Osteocyte (in vitro differentiated cells): Measurements from ENCODE around the gene NHSL1. TPM values are rescaled to one million over a fixed set of nuclear protein-coding genes. Genes with fewer than 3 reads are reported as not detected.

Source experiments
- DNase-seq: peaks from one replicate; pipeline ENCODE4 v3.0.0; 2021; ENCODE audit warnings: mixed read lengths; ENCODE audit not compliant: unreplicated experiment; ENCODE audit errors: extremely low spot score
- H3K27ac Mint-ChIP-seq: one replicate; pipeline ENCODE4 v1.8.0; 2021; ENCODE audit warnings: mild to moderate bottlenecking, mixed read lengths; ENCODE audit not compliant: unreplicated experiment
- H3K27me3 Mint-ChIP-seq: one replicate; pipeline ENCODE4 v1.8.0; 2021; ENCODE audit warnings: mixed read lengths; ENCODE audit not compliant: unreplicated experiment
- H3K36me3 Mint-ChIP-seq: one replicate; pipeline ENCODE4 v1.8.0; 2021; ENCODE audit warnings: mixed read lengths; ENCODE audit not compliant: unreplicated experiment
- H3K4me1 Mint-ChIP-seq: one replicate; pipeline ENCODE4 v1.8.0; 2021; ENCODE audit warnings: mixed read lengths; ENCODE audit not compliant: unreplicated experiment
- H3K4me3 Mint-ChIP-seq: one replicate; pipeline ENCODE4 v1.8.0; 2021; ENCODE audit warnings: mild to moderate bottlenecking, moderate library complexity, mixed read lengths; ENCODE audit not compliant: unreplicated experiment
- H3K9me3 Mint-ChIP-seq: one replicate; pipeline ENCODE4 v1.8.0; 2021; ENCODE audit warnings: mixed read lengths; ENCODE audit not compliant: unreplicated experiment
- CTCF ChIP-seq: fragments of 200-600 bp; sonication (generic); IDR thresholded peaks from 2 replicates; pipeline ENCODE4 v1.5.0; 2021; ENCODE audit warnings: antibody characterized with exemption, mild to moderate bottlenecking, moderate library complexity
- total RNA-seq: library from RNA; stranded (reverse); gene quantifications from 2 replicates; pipeline ENCODE4 v1.2.1, GENCODE V29; 2021

The NHSL1 gene
- total RNA-seq, 1 donor from 2014 or later: 21.2 TPM

GRCh38 chr6:138528956-138529355 is 29.7 kb upstream of the NHSL1 start:
- DNase-seq: no peak
- no peaks in the 10 kb centered on the region for H3K27me3 Mint-ChIP-seq
- peaks cover 7% of the 10 kb centered on the region for H3K36me3 Mint-ChIP-seq
- peaks cover 10% of the 10 kb centered on the region for H3K4me1 Mint-ChIP-seq
- no peak for TF ChIP-seq CTCF
- no peak overlapping the region for H3K4me3 Mint-ChIP-seq
- H3K27ac Mint-ChIP-seq: no peak overlapping the region
- H3K9me3 Mint-ChIP-seq: no peaks in the 10 kb centered on the region

GRCh38 chr6:138528137-138528536 is 28.8 kb upstream of the NHSL1 start:
- no peak overlapping the region for H3K4me3 Mint-ChIP-seq
- TF ChIP-seq CTCF: no peak
- no peaks in the 10 kb centered on the region for H3K27me3 Mint-ChIP-seq
- H3K9me3 Mint-ChIP-seq: no peaks in the 10 kb centered on the region
- peaks cover 7% of the 10 kb centered on the region for H3K36me3 Mint-ChIP-seq
- no peak overlapping the region for H3K27ac Mint-ChIP-seq
- no peak for DNase-seq
- peaks cover 12% of the 10 kb centered on the region for H3K4me1 Mint-ChIP-seq

- Mint-ChIP-seq H3K27me3 (no peaks in the 10 kb centered on the region), H3K9me3 (no peaks in the 10 kb centered on the region), H3K27ac (no peak overlapping the region), H3K4me3 (no peak overlapping the region), H3K4me1 (peaks cover 17% of the 10 kb centered on the region), H3K36me3 (peaks cover 3% of the 10 kb centered on the region)
- TF ChIP-seq CTCF: no peak
- no peak for DNase-seq
Observed at GRCh38 chr6:138527411-138528088, 28.3 kb upstream of the NHSL1 start.

- Mint-ChIP-seq H3K9me3 (no peaks in the 10 kb centered on the region), H3K4me1 (peaks cover 19% of the 10 kb centered on the region), H3K36me3 (peaks cover 4% of the 10 kb centered on the region), H3K27ac (peak overlapping the region; percentile 24), H3K4me3 (peak overlapping the region; percentile 57), H3K27me3 (no peaks in the 10 kb centered on the region)
- DNase-seq: no peak
- no peak for TF ChIP-seq CTCF
Observed at GRCh38 chr6:138526822-138527235, 27.5 kb upstream of the NHSL1 start.

GRCh38 chr6:138525355-138525754 is 26.1 kb upstream of the NHSL1 start:
- H3K4me1 Mint-ChIP-seq: peaks cover 21% of the 10 kb centered on the region
- DNase-seq: no peak
- H3K4me3 Mint-ChIP-seq: no peak overlapping the region
- peaks cover 11% of the 10 kb centered on the region for H3K36me3 Mint-ChIP-seq
- no peaks in the 10 kb centered on the region for H3K27me3 Mint-ChIP-seq
- no peak for TF ChIP-seq CTCF
- no peaks in the 10 kb centered on the region for H3K9me3 Mint-ChIP-seq
- no peak overlapping the region for H3K27ac Mint-ChIP-seq
